Measurements from ENCODE around the gene IFRD2.

The IFRD2 gene

DNA sequence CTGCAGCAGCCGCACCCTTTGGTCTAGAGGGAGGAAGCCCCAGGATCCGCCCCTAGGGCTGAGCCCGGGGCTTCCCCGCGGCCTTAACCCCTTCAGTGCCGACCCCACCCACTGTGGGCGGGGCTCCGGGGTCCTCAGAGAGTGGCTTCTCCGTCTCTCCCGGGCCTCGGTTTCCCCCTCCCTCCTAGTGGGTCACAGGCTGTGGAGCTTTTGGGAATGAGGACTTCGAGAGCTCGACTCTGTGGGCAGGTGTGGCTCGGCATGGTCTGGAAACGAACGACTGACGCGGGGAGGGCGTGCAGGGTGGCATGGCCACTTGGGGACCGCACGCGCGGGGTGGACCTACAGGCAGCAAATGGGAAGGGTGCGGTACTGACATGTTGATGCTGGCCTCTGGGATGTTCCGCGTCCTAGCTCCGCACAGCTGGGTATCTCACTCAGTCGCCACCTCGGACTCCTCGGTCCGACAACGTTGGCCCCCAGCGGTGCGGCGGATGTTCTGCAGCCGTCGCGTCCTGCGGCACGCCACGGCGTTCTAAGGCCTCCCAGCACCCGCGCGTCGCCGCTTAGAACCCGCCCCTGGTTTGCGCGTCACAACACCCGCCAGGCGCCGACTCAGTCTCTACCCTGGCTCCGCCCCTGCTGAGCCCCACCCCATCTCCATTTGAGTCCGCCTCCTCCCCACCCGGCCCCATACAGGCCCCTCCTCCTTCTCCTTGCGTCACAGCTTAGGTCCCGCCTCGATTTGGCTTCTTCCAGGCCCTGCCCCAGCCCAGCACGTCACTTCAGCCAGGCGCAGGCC, 6.8 kb upstream of the IFRD2 start, which contains the start of the genes HYAL3 and NAA80:
HYAL3 (minus strand) TSS at position 570 of the 802 bp plus-strand sequence. CDS start 3,803 bp downstream, outside the sequence.
NAA80 (minus strand) TSS at position 570 of the 802 bp plus-strand sequence. CDS start 1,942 bp downstream, outside the sequence.
- Histone ChIP-seq H3K4me3 (ENCODE audit: low read depth in 1 of 2, low read length in 2 of 2) (peak within 1 kb of the TSS; percentile 84 to 91), H3K27ac (ENCODE audit: low read depth, low read length) (peak within 1 kb of the TSS; percentile 89), H3K9me3 (ENCODE audit: low read length) (no peaks in the 10 kb centered on the region), H3K36me3 (ENCODE audit: insufficient read depth, low read length) (no peaks in the 10 kb centered on the region), H3K27me3 (ENCODE audit: control insufficient read depth in 1 of 2, insufficient read depth in 2 of 2, low read length in 2 of 2) (no peaks in the 10 kb centered on the region), H3K9ac (ENCODE audit: low read length) (peak within 1 kb of the TSS; percentile 95), H3K4me1 (ENCODE audit: insufficient read depth, low read length) (peaks cover 28% of the 10 kb centered on the region)

DNA sequence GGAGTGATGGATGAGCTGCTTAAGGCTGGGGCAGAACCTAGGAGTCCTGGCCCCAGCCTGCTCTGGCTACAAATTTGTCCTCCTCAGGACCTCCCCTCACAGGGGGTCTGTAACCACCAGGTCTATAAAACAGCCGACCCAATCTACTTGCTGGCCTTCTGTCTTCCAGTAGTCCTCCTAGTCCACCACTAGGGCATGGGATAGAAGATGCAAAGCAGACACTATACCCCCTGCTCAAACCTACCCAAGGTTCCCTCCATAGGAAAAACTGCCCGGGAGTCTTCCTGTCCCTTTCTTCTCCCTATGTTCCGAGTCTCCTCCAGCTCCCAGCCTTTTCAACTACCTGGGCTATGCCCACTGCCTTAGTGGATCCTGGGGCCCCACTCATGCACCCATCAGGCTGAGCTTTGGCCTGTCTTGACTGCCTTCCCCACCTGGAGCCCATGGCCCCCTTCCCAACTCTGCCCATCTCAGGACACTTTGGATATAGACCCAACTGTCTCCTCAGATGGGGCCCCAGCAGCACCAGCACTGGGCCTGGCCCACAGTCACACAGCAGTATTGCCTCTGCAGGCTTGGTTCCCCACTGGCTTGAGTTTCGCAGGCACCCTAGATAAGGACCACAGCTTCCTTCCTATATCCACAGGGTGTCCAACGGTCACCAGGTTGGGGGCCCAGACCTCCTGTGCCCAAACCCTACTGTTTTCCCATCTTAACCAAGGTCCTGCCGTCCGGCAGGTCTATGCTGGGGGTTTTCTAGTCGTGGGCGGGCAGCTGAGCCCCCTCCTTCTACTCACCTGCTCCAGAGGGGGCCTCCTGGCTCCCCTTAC, 5.9 kb upstream of the IFRD2 start:
- H3K4me3 ChIP-seq (ENCODE audit: low read depth in 1 of 2, low read length in 2 of 2): peak overlapping the region; percentile 84 to 91
- peak overlapping the region; percentile 80 for H3K27ac ChIP-seq (ENCODE audit: low read depth, low read length)
- no peaks in the 10 kb centered on the region for H3K36me3 ChIP-seq (ENCODE audit: insufficient read depth, low read length)
- no peaks in the 10 kb centered on the region for H3K27me3 ChIP-seq (ENCODE audit: control insufficient read depth in 1 of 2, insufficient read depth in 2 of 2, low read length in 2 of 2)
- H3K9ac ChIP-seq (ENCODE audit: low read length): peak overlapping the region; percentile 95
- H3K4me1 ChIP-seq (ENCODE audit: insufficient read depth, low read length): peaks cover 30% of the 10 kb centered on the region
- H3K9me3 ChIP-seq (ENCODE audit: low read length): no peaks in the 10 kb centered on the region

DNA sequence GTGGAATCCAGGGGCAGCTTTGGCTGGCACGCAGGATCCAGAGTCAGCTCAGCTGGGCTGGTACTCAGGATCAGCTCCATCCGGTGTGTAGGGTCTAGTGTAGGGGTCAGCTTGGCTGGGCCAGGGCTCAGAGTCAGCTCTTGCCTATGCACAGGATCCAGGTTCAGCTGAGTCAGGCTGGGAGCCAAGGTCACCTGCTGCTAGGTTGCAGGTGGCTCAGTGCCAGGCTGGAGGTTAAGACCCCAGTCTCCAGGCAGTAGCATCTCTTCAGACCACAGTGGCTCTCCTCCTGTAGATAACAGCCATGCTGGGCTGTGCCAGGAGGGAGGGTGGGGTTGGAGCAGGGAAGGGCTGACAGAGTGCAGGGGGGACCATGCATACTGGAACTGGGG, 5.2 kb upstream of the IFRD2 start:
- no peak overlapping the region for H3K9ac ChIP-seq (ENCODE audit: low read length)
- H3K4me1 ChIP-seq (ENCODE audit: insufficient read depth, low read length): peaks cover 35% of the 10 kb centered on the region
- no peak overlapping the region for H3K27ac ChIP-seq (ENCODE audit: low read depth, low read length)

GRCh38 chr3:50296721-50297383, 4.6 kb upstream of the IFRD2 start:
- H3K4me1 ChIP-seq (ENCODE audit: insufficient read depth, low read length): peaks cover 35% of the 10 kb centered on the region
- H3K27ac ChIP-seq (ENCODE audit: low read depth, low read length): no peak overlapping the region
- no peak overlapping the region for H3K9ac ChIP-seq (ENCODE audit: low read length)

More for the DNA sequence above, 5.2 kb upstream of the IFRD2 start:
- H3K27me3 ChIP-seq (ENCODE audit: control insufficient read depth in 1 of 2, insufficient read depth in 2 of 2, low read length in 2 of 2): no peaks in the 10 kb centered on the region
- no peaks in the 10 kb centered on the region for H3K36me3 ChIP-seq (ENCODE audit: insufficient read depth, low read length)
- no peaks in the 10 kb centered on the region for H3K9me3 ChIP-seq (ENCODE audit: low read length)
- no peak overlapping the region for H3K4me3 ChIP-seq (ENCODE audit: low read depth in 1 of 2, low read length in 2 of 2)

GRCh38 chr3:50295553-50296431, 3.6 kb upstream of the IFRD2 start:
- no peaks in the 10 kb centered on the region for H3K9me3 ChIP-seq (ENCODE audit: low read length)
- no peaks in the 10 kb centered on the region for H3K36me3 ChIP-seq (ENCODE audit: insufficient read depth, low read length)
- no peak overlapping the region for H3K9ac ChIP-seq (ENCODE audit: low read length)
- peaks cover 39% of the 10 kb centered on the region for H3K4me1 ChIP-seq (ENCODE audit: insufficient read depth, low read length)
- no peak overlapping the region for H3K4me3 ChIP-seq (ENCODE audit: low read depth in 1 of 2, low read length in 2 of 2)
- H3K27ac ChIP-seq (ENCODE audit: low read depth, low read length): no peak overlapping the region
- no peaks in the 10 kb centered on the region for H3K27me3 ChIP-seq (ENCODE audit: control insufficient read depth in 1 of 2, insufficient read depth in 2 of 2, low read length in 2 of 2)

More at GRCh38 chr3:50296721-50297383, 4.6 kb upstream of the IFRD2 start:
- Histone ChIP-seq H3K27me3 (ENCODE audit: control insufficient read depth in 1 of 2, insufficient read depth in 2 of 2, low read length in 2 of 2) (no peaks in the 10 kb centered on the region), H3K36me3 (ENCODE audit: insufficient read depth, low read length) (no peaks in the 10 kb centered on the region), H3K9me3 (ENCODE audit: low read length) (no peaks in the 10 kb centered on the region), H3K4me3 (ENCODE audit: low read depth in 1 of 2, low read length in 2 of 2) (no peak overlapping the region)

DNA sequence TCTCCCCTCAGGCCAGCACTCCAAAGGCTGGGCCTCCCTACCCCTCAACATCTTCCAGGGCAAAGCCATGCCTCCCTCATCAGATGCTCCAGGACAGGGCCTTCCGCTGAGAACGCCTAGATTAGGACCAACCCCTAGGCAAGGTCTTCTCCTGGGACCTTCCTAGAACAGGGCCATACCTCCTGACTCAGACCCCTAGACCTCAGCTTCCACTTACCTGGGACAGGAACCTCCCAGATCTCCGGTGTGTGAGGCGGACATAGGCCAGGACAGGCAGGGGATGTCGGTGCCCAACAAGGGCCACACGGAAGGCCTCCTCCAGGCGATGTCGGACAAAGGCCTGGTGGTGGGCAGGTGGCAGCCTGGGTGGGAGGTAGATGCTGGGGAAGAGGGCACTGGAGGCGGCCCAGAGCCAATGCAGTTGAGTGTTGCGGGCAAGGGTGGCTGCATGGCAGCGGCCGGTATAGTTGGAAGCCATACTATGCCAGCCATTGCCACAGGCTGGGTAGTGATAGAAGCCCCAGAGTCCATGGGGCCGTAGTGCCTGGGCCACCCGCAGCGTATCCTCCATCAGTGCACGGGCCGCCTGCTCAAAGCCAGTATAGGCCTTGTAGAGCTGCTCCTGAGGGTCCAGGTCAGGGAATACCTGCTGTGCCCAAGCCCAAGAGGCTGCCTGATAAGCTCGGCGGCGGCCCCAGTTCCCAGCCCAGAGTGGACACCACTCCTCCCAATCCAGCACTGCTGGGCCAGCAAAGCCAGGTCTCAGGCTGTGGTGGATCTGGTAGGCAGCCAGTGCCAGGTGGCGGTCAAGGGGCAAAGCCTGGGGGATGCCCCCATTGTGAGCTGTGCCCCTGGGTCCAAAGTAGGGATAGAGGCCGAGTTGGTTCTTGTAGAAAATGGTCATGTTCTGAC, 2.5 kb upstream of the IFRD2 start:
- no peak overlapping the region for H3K27ac ChIP-seq (ENCODE audit: low read depth, low read length)
- no peaks in the 10 kb centered on the region for H3K9me3 ChIP-seq (ENCODE audit: low read length)
- no peak overlapping the region for H3K4me3 ChIP-seq (ENCODE audit: low read depth in 1 of 2, low read length in 2 of 2)
- H3K27me3 ChIP-seq (ENCODE audit: control insufficient read depth in 1 of 2, insufficient read depth in 2 of 2, low read length in 2 of 2): no peaks in the 10 kb centered on the region
- H3K9ac ChIP-seq (ENCODE audit: low read length): no peak overlapping the region
- peaks cover 8% of the 10 kb centered on the region for H3K36me3 ChIP-seq (ENCODE audit: insufficient read depth, low read length)
- H3K4me1 ChIP-seq (ENCODE audit: insufficient read depth, low read length): peaks cover 36% of the 10 kb centered on the region

DNA sequence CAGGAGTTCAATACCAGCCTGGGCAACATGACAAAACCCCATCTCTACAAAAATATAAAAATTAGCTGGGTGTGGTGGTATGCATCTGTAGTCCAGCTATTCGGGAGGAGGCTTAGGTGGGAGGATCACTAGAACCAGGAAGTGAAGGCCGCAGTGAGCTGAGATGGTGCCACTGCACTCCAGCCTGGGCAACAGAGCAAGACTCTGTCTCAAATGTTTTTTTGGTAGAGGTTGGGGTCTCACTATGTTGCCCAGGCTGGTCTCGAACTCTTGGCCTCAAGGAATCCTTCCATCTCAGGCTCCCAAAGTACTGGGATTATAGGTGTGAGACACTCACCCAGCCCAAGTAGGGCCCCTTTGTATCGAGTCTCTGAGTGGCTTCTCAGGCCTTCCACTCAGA, 1.9 kb upstream of the IFRD2 start:
- peaks cover 15% of the 10 kb centered on the region for H3K36me3 ChIP-seq (ENCODE audit: insufficient read depth, low read length)
- H3K4me3 ChIP-seq (ENCODE audit: low read depth in 1 of 2, low read length in 2 of 2): no peak overlapping the region
- peaks cover 35% of the 10 kb centered on the region for H3K4me1 ChIP-seq (ENCODE audit: insufficient read depth, low read length)
- no peak overlapping the region for H3K9ac ChIP-seq (ENCODE audit: low read length)
- H3K27me3 ChIP-seq (ENCODE audit: control insufficient read depth in 1 of 2, insufficient read depth in 2 of 2, low read length in 2 of 2): no peaks in the 10 kb centered on the region
- H3K9me3 ChIP-seq (ENCODE audit: low read length): no peaks in the 10 kb centered on the region
- no peak overlapping the region for H3K27ac ChIP-seq (ENCODE audit: low read depth, low read length)

DNA sequence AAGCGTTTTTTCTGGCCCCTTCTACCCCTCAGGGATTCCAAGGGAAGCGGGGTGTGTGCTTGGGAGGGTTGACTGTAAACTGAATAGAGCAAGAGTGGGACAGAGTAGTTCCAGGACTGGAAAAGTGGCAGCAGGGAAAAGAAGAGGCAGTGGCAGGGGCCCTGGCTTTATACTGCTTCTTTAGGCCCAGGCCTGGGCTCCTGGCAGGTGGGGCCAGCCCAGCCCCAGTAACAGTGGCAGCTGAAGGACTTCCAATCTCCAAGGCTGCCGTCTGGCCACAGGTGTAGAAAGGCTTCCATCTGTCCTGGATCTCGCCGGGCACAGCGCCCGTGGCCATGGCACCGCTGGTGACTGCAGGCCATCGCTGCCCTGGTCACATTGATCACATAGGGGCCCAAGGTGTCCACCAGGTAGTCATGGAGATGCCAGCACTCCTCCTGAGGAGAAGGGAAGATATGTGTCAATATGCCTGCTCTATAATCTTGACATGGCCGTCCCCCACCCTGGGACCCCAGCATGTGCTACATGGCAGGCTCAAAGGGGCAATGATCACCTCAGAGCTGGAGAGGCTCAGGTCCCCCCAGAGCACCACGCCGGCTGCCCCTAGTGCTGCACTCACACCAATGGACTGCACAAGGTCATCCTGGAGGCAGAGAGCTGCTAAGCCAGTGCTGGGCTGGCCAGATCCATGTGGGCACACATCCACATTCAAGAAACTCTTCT, 1.0 kb upstream of the IFRD2 start:
- no peaks in the 10 kb centered on the region for H3K9me3 ChIP-seq (ENCODE audit: low read length)
- peak overlapping the region; percentile 64 for H3K27ac ChIP-seq (ENCODE audit: low read depth, low read length)
- peaks cover 29% of the 10 kb centered on the region for H3K4me1 ChIP-seq (ENCODE audit: insufficient read depth, low read length)
- no peaks in the 10 kb centered on the region for H3K27me3 ChIP-seq (ENCODE audit: control insufficient read depth in 1 of 2, insufficient read depth in 2 of 2, low read length in 2 of 2)
- peak overlapping the region in 1 of 2 donors; percentile 49 for H3K4me3 ChIP-seq (ENCODE audit: low read depth in 1 of 2, low read length in 2 of 2)
- H3K36me3 ChIP-seq (ENCODE audit: insufficient read depth, low read length): peaks cover 23% of the 10 kb centered on the region
- H3K9ac ChIP-seq (ENCODE audit: low read length): peak overlapping the region; percentile 76

- H3K4me3 ChIP-seq (ENCODE audit: low read depth in 1 of 2, low read length in 2 of 2): no peak overlapping the region
- H3K27me3 ChIP-seq (ENCODE audit: control insufficient read depth in 1 of 2, insufficient read depth in 2 of 2, low read length in 2 of 2): no peaks in the 10 kb centered on the region
- peaks cover 25% of the 10 kb centered on the region for H3K4me1 ChIP-seq (ENCODE audit: insufficient read depth, low read length)
- H3K27ac ChIP-seq (ENCODE audit: low read depth, low read length): no peak overlapping the region
- peaks cover 33% of the 10 kb centered on the region for H3K36me3 ChIP-seq (ENCODE audit: insufficient read depth, low read length)
- H3K9me3 ChIP-seq (ENCODE audit: low read length): no peaks in the 10 kb centered on the region
- no peak overlapping the region for H3K9ac ChIP-seq (ENCODE audit: low read length)
Observed at GRCh38 chr3:50290161-50290641, 2.0 kb downstream of the IFRD2 start.

All from muscle layer of colon (tissue), 2 donors.